Mesothelial cell of epicardium (in vitro differentiated cells): ENCODE results near the gene ZNF618. TPM values are rescaled to one million over a fixed set of nuclear protein-coding genes. Genes with fewer than 3 reads are reported as not detected.

Source experiments
- DNase-seq, 2 experiments: peaks; one replicate each; pipeline ENCODE4 v3.0.0; 2021; ENCODE audit warnings: low spot score in 2 of 2; ENCODE audit not compliant: unreplicated experiment in 2 of 2
- H3K27ac Mint-ChIP-seq: 2 replicates; pipeline ENCODE4 v1.8.0; 2021; ENCODE audit warnings: mixed read lengths
- H3K27me3 Mint-ChIP-seq: 2 replicates; pipeline ENCODE4 v1.8.0; 2021; ENCODE audit warnings: low read depth, mixed read lengths
- H3K36me3 Mint-ChIP-seq: 2 replicates; pipeline ENCODE4 v1.8.0; 2021; ENCODE audit warnings: mixed read lengths
- H3K4me1 Mint-ChIP-seq: 2 replicates; pipeline ENCODE4 v1.8.0; 2021; ENCODE audit warnings: mixed read lengths
- H3K4me3 Mint-ChIP-seq: 2 replicates; pipeline ENCODE4 v1.8.0; 2021; ENCODE audit warnings: mild to moderate bottlenecking, moderate library complexity, mixed read lengths
- H3K9me3 Mint-ChIP-seq: 2 replicates; pipeline ENCODE4 v1.8.0; 2021; ENCODE audit warnings: mixed read lengths
- CTCF ChIP-seq: fragments of 200-600 bp; sonication (generic); IDR thresholded peaks from one replicate; pipeline ENCODE4 v1.5.0; 2021; ENCODE audit warnings: antibody characterized with exemption; ENCODE audit not compliant: unreplicated experiment
- total RNA-seq: library from RNA; stranded (reverse); gene quantifications from 3 replicates; pipeline ENCODE4 v1.2.1, GENCODE V29; 2021

ZNF618 gene
- total RNA-seq, 1 donor from 2014 or later: 78.9 TPM

- peaks cover 6% of the 10 kb centered on the region for H3K4me1 Mint-ChIP-seq
- TF ChIP-seq CTCF: no peak
- H3K4me3 Mint-ChIP-seq: no peak overlapping the region
- peaks cover 25% of the 10 kb centered on the region for H3K27me3 Mint-ChIP-seq
- H3K27ac Mint-ChIP-seq: no peak overlapping the region
- DNase-seq: peak in 1 of 2 experiments; percentile 22
- no peaks in the 10 kb centered on the region for H3K36me3 Mint-ChIP-seq
- no peaks in the 10 kb centered on the region for H3K9me3 Mint-ChIP-seq
Observed at GRCh38 chr9:114093031-114093471, 216.9 kb downstream of the ZNF618 start.

GRCh38 chr9:114093761-114094505 is 217.8 kb downstream of the ZNF618 start:
- Mint-ChIP-seq H3K36me3 (no peaks in the 10 kb centered on the region), H3K4me3 (no peak overlapping the region), H3K9me3 (no peaks in the 10 kb centered on the region), H3K4me1 (peaks cover 8% of the 10 kb centered on the region), H3K27ac (no peak overlapping the region), H3K27me3 (peaks cover 25% of the 10 kb centered on the region)
- DNase-seq: no peak
- no peak for TF ChIP-seq CTCF

- Mint-ChIP-seq H3K4me1 (peaks cover 12% of the 10 kb centered on the region), H3K27me3 (peaks cover 34% of the 10 kb centered on the region), H3K4me3 (no peak overlapping the region), H3K36me3 (no peaks in the 10 kb centered on the region), H3K27ac (no peak overlapping the region), H3K9me3 (no peaks in the 10 kb centered on the region)
- TF ChIP-seq CTCF: no peak
- no peak for DNase-seq
Observed at GRCh38 chr9:114094971-114095370, 218.9 kb downstream of the ZNF618 start.

- Mint-ChIP-seq H3K4me3 (peak overlapping the region; percentile 54), H3K36me3 (no peaks in the 10 kb centered on the region), H3K9me3 (no peaks in the 10 kb centered on the region), H3K27me3 (peaks cover 41% of the 10 kb centered on the region), H3K27ac (no peak overlapping the region), H3K4me1 (peaks cover 12% of the 10 kb centered on the region)
- TF ChIP-seq CTCF: no peak
- no peak for DNase-seq
Observed at GRCh38 chr9:114096041-114096511, 220.0 kb downstream of the ZNF618 start.

- H3K9me3 Mint-ChIP-seq: peaks cover 7% of the 10 kb centered on the region
- H3K4me1 Mint-ChIP-seq: peaks cover 12% of the 10 kb centered on the region
- peak overlapping the region; percentile 54 for H3K4me3 Mint-ChIP-seq
- TF ChIP-seq CTCF: no peak
- no peak overlapping the region for H3K27ac Mint-ChIP-seq
- H3K27me3 Mint-ChIP-seq: peaks cover 42% of the 10 kb centered on the region
- peaks cover 4% of the 10 kb centered on the region for H3K36me3 Mint-ChIP-seq
- no peak for DNase-seq
Observed at GRCh38 chr9:114096866-114097612, 220.9 kb downstream of the ZNF618 start.
